Cardiac fibroblast (primary cell): ENCODE measurements around the gene MAP3K7CL.
A peak's percentile ranks its signal among the peaks of the same experiment; 100 is the strongest.

Experiments used
- DNase-seq, 2 donors: peaks; one replicate each; pipeline versions ENCODE4 v3.0.0 to v3.0.0-alpha.2; 2010; ENCODE audit warnings: low read depth in 2 of 2
- H3K4me3 ChIP-seq, 2 donors: replicated peaks in 1 of 2; 1 replicate in 1 of 2; 2 replicates in 1 of 2; pipeline ENCODE4 v1.5.1; 2011; ENCODE audit warnings: low read depth in 2 of 2, low read length in 2 of 2, mild to moderate bottlenecking in 2 of 2, moderate library complexity in 1 of 2
- CTCF ChIP-seq: IDR thresholded peaks from one replicate; pipeline ENCODE4 v1.5.1; 2011; ENCODE audit warnings: low read depth, mild to moderate bottlenecking, low read length, inconsistent platforms

The MAP3K7CL gene

GRCh38 chr21:29092102-29092959 is 38.1 kb upstream of the MAP3K7CL start:
- TF ChIP-seq CTCF: peak; percentile 22
- no peak overlapping the region for H3K4me3 ChIP-seq
- peak; percentile 59 to 78 for DNase-seq

- no peak for DNase-seq
- TF ChIP-seq CTCF: no peak
- no peak overlapping the region for H3K4me3 ChIP-seq
Observed at GRCh38 chr21:29096218-29097015, 34.0 kb upstream of the MAP3K7CL start.

GRCh38 chr21:29098156-29098555 is 32.3 kb upstream of the MAP3K7CL start:
- DNase-seq: peak in 1 of 2 donors; percentile 12
- TF ChIP-seq CTCF: no peak
- H3K4me3 ChIP-seq: no peak overlapping the region

GRCh38 chr21:29102791-29103257 is 27.6 kb upstream of the MAP3K7CL start:
- DNase-seq: no peak
- H3K4me3 ChIP-seq: no peak overlapping the region
- TF ChIP-seq CTCF: no peak

GRCh38 chr21:29104239-29104708 is 26.2 kb upstream of the MAP3K7CL start:
- no peak overlapping the region for H3K4me3 ChIP-seq
- no peak for TF ChIP-seq CTCF
- no peak for DNase-seq

GRCh38 chr21:29105218-29105617 is 25.2 kb upstream of the MAP3K7CL start:
- peak; percentile 36 to 60 for DNase-seq

More at GRCh38 chr21:29105218-29105617, 25.2 kb upstream of the MAP3K7CL start:
- no peak for TF ChIP-seq CTCF
- H3K4me3 ChIP-seq: no peak overlapping the region
